SK-N-SH (cell line): ENCODE measurements around the gene VDAC1.

Experiments used
- EP300 ChIP-seq, 2 experiments: IDR thresholded peaks; 2 replicates each; pipeline versions ENCODE4 v1.4.0 to v1.6.1; 2012; ENCODE audit warnings: borderline replicate concordance in 1 of 2, low read depth in 1 of 2, low read length in 1 of 2
- POLR2AphosphoS5 ChIP-seq: IDR thresholded peaks from 2 replicates; pipeline ENCODE4 v1.6.1; 2012; ENCODE audit warnings: low read depth, low read length
- TF ChIP-seq, protein P1 (sequence below): IDR thresholded peaks from 2 replicates; pipeline ENCODE4 v1.4.0; 2012; ENCODE audit warnings: low read depth

GRCh38 chr5:133966090-133966489, 38.7 kb downstream of the VDAC1 start:
- TF ChIP-seq, protein P1, sequence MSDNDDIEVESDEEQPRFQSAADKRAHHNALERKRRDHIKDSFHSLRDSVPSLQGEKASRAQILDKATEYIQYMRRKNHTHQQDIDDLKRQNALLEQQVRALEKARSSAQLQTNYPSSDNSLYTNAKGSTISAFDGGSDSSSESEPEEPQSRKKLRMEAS = no peak
- no peak for TF ChIP-seq EP300 (IDR thresholded peaks at IDR 0.05; ENCODE audit: borderline replicate concordance in 1 of 2, low read depth in 1 of 2, low read length in 1 of 2)
- TF ChIP-seq POLR2AphosphoS5 = no peak
